ENCODE data around the gene IL1RAPL1.

The IL1RAPL1 gene

GRCh38 chrX:29824176-29824906, 1237.1 kb downstream of the IL1RAPL1 start:
- DNase-seq, result no peak

GRCh38 chrX:29826742-29827141, 1239.5 kb downstream of the IL1RAPL1 start:
- DNase-seq, result no peak

- no peak for DNase-seq
Measured at GRCh38 chrX:29834311-29834710, 1247.1 kb downstream of the IL1RAPL1 start.

GRCh38 chrX:29834764-29835163, 1247.5 kb downstream of the IL1RAPL1 start:
- DNase-seq, result no peak

GRCh38 chrX:29841750-29842149, 1254.5 kb downstream of the IL1RAPL1 start:
- DNase-seq, result no peak

- DNase-seq, result no peak
Measured at GRCh38 chrX:29842552-29842951, 1255.3 kb downstream of the IL1RAPL1 start.

GRCh38 chrX:29851857-29852605, 1264.8 kb downstream of the IL1RAPL1 start:
- DNase-seq, result no peak

- DNase-seq, result no peak
Measured at GRCh38 chrX:29852767-29853166, 1265.5 kb downstream of the IL1RAPL1 start.

- no peak for DNase-seq
Measured at GRCh38 chrX:29858714-29859113, 1271.5 kb downstream of the IL1RAPL1 start.

GRCh38 chrX:29862126-29862677, 1275.0 kb downstream of the IL1RAPL1 start:
- no peak for DNase-seq

GRCh38 chrX:29867971-29868370, 1280.7 kb downstream of the IL1RAPL1 start:
- DNase-seq, result no peak

GRCh38 chrX:29869837-29870236, 1282.6 kb downstream of the IL1RAPL1 start:
- DNase-seq, result no peak

- no peak for DNase-seq
Measured at GRCh38 chrX:29870608-29871007, 1283.4 kb downstream of the IL1RAPL1 start.

- DNase-seq, result no peak
Measured at GRCh38 chrX:29872831-29873230, 1285.6 kb downstream of the IL1RAPL1 start.

- DNase-seq, result no peak
Measured at GRCh38 chrX:29876733-29877132, 1289.5 kb downstream of the IL1RAPL1 start.

- no peak for DNase-seq
Measured at GRCh38 chrX:29880977-29881376, 1293.7 kb downstream of the IL1RAPL1 start.

- no peak for DNase-seq
Measured at GRCh38 chrX:29890004-29890403, 1302.8 kb downstream of the IL1RAPL1 start.

- no peak for DNase-seq
Measured at GRCh38 chrX:29890646-29891200, 1303.5 kb downstream of the IL1RAPL1 start.

- no peak for DNase-seq
Measured at GRCh38 chrX:29902004-29902403, 1314.8 kb downstream of the IL1RAPL1 start.

GRCh38 chrX:29903360-29903759, 1316.1 kb downstream of the IL1RAPL1 start:
- no peak for DNase-seq

GRCh38 chrX:29911673-29912072, 1324.4 kb downstream of the IL1RAPL1 start:
- DNase-seq, result no peak

GRCh38 chrX:29913647-29914046, 1326.4 kb downstream of the IL1RAPL1 start:
- DNase-seq, result no peak

GRCh38 chrX:29922607-29923006, 1335.4 kb downstream of the IL1RAPL1 start:
- no peak for DNase-seq

- DNase-seq, result no peak
Measured at GRCh38 chrX:29926056-29926455, 1338.8 kb downstream of the IL1RAPL1 start.
